ACC112 (cell line): ENCODE data around the gene CAMKMT.

Experiments
- H2AFZ ChIP-seq: fragments of 200-600 bp; sonication (generic); one replicate; pipeline ENCODE4 v1.6.0; 2017; ENCODE audit warnings: antibody characterized with exemption, low read length; ENCODE audit not compliant: unreplicated experiment
- H3K27ac ChIP-seq: fragments of 200-600 bp; sonication (generic); 2 replicates; pipeline ENCODE4 v1.5.1; 2014; ENCODE audit warnings: low read depth, mild to moderate bottlenecking, antibody characterized with exemption, low read length, moderate library complexity
- H3K27me3 ChIP-seq: fragments of 200-600 bp; sonication (generic); 2 replicates; pipeline ENCODE4 v1.6.1; 2014; ENCODE audit warnings: mild to moderate bottlenecking, antibody characterized with exemption, low read length, moderate library complexity, mixed read lengths; ENCODE audit not compliant: insufficient read depth
- H3K36me3 ChIP-seq: fragments of 200-600 bp; sonication (generic); 2 replicates; pipeline ENCODE4 v1.6.1; 2016; ENCODE audit warnings: mild to moderate bottlenecking, antibody characterized with exemption, low read length, moderate library complexity, mixed read lengths; ENCODE audit not compliant: insufficient read depth
- H3K4me1 ChIP-seq: fragments of 200-600 bp; sonication (generic); one replicate; pipeline ENCODE4 v1.6.1; 2016; ENCODE audit warnings: low read length, mixed read lengths; ENCODE audit not compliant: insufficient read depth, unreplicated experiment, control insufficient read depth
- H3K4me3 ChIP-seq: fragments of 200-600 bp; sonication (generic); 2 replicates; pipeline ENCODE4 v1.5.1; 2014; ENCODE audit warnings: mild to moderate bottlenecking, low read depth, low read length
- H3K79me2 ChIP-seq: fragments of 200-600 bp; sonication (generic); one replicate; pipeline ENCODE4 v1.6.0; 2016; ENCODE audit warnings: low read length; ENCODE audit not compliant: control insufficient read depth, unreplicated experiment, insufficient read depth

The CAMKMT gene

GRCh38 chr2:44529448-44529847 is 167.7 kb downstream of the CAMKMT start:
- Histone ChIP-seq H3K79me2 (no peaks in the 10 kb centered on the region), H3K4me1 (peaks cover 22% of the 10 kb centered on the region), H3K27me3 (no peaks in the 10 kb centered on the region), H2AFZ (peak overlapping the region; percentile 24), H3K36me3 (no peaks in the 10 kb centered on the region), H3K27ac (peak overlapping the region; percentile 50), H3K4me3 (no peak overlapping the region)

DNA sequence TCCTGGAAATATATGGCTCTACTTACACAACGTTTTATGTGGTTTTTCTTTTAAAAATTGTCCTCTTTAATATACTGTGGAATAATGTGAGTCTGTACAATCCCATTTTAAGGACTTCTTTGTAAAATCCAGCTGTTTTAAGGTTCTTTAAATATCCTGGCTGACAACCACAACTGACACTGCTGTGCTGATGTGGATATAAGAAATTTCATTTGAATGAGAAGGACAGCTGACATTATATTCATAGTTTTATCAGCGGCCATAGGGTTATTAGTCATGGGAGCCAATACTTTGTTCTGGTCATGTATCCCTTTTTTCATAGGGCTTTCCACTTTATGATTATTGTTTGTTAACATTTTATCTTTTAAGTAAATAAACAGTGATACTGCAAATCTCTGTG is 169.5 kb downstream of the CAMKMT start:
- Histone ChIP-seq H3K27ac (no peak overlapping the region), H2AFZ (no peak overlapping the region), H3K79me2 (no peaks in the 10 kb centered on the region), H3K36me3 (no peaks in the 10 kb centered on the region), H3K27me3 (no peaks in the 10 kb centered on the region), H3K4me1 (peaks cover 22% of the 10 kb centered on the region), H3K4me3 (no peak overlapping the region)

- Histone ChIP-seq H3K36me3 (no peaks in the 10 kb centered on the region), H2AFZ (no peak overlapping the region), H3K4me3 (no peak overlapping the region), H3K27ac (no peak overlapping the region), H3K27me3 (no peaks in the 10 kb centered on the region), H3K4me1 (peaks cover 22% of the 10 kb centered on the region), H3K79me2 (no peaks in the 10 kb centered on the region)
Measured at GRCh38 chr2:44532031-44532430, 170.3 kb downstream of the CAMKMT start.

- Histone ChIP-seq H3K4me1 (peaks cover 17% of the 10 kb centered on the region), H3K36me3 (no peaks in the 10 kb centered on the region), H3K27me3 (no peaks in the 10 kb centered on the region), H3K79me2 (no peaks in the 10 kb centered on the region), H2AFZ (no peak overlapping the region), H3K4me3 (no peak overlapping the region), H3K27ac (no peak overlapping the region)
Measured at GRCh38 chr2:44533508-44533907, 171.8 kb downstream of the CAMKMT start.

- Histone ChIP-seq H3K27me3 (no peaks in the 10 kb centered on the region), H3K79me2 (no peaks in the 10 kb centered on the region), H3K27ac (no peak overlapping the region), H2AFZ (no peak overlapping the region), H3K4me3 (no peak overlapping the region), H3K4me1 (peaks cover under 1% of the 10 kb centered on the region), H3K36me3 (no peaks in the 10 kb centered on the region)
Measured at GRCh38 chr2:44535376-44535775, 173.6 kb downstream of the CAMKMT start.

DNA sequence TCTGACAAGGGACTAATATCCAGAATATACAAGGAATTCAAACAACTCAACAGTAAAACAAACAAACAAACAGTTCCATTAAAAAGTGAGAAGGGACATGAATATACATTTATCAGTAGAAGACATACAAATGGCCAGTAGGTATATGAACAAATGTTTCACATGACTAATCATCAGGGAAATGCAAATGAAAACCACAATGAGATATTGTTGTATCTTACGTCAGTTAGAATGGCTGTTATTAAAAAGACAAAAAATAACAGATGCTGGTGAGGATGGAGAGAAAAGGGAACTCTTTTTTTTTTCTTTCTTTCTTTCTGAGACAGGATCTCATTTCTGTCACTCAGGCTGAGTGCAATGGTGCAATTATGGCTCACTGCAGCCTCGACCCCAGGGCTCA is 175.5 kb downstream of the CAMKMT start:
- Histone ChIP-seq H3K27me3 (no peaks in the 10 kb centered on the region), H2AFZ (no peak overlapping the region), H3K36me3 (no peaks in the 10 kb centered on the region), H3K27ac (no peak overlapping the region), H3K4me1 (no peaks in the 10 kb centered on the region), H3K4me3 (no peak overlapping the region), H3K79me2 (no peaks in the 10 kb centered on the region)

GRCh38 chr2:44542520-44542919 is 180.8 kb downstream of the CAMKMT start:
- no peaks in the 10 kb centered on the region for H3K27me3 ChIP-seq
- peaks cover 5% of the 10 kb centered on the region for H3K4me1 ChIP-seq
- H2AFZ ChIP-seq = no peak overlapping the region
- H3K27ac ChIP-seq = no peak overlapping the region
- H3K79me2 ChIP-seq = no peaks in the 10 kb centered on the region
- no peaks in the 10 kb centered on the region for H3K36me3 ChIP-seq
- no peak overlapping the region for H3K4me3 ChIP-seq

- Histone ChIP-seq H3K4me3 (no peak overlapping the region), H3K36me3 (no peaks in the 10 kb centered on the region), H3K4me1 (peaks cover 20% of the 10 kb centered on the region), H3K27me3 (no peaks in the 10 kb centered on the region), H3K79me2 (no peaks in the 10 kb centered on the region), H2AFZ (no peak overlapping the region), H3K27ac (no peak overlapping the region)
Measured at GRCh38 chr2:44543773-44544725, 182.3 kb downstream of the CAMKMT start.

- H3K36me3 ChIP-seq = no peaks in the 10 kb centered on the region
- H3K79me2 ChIP-seq = no peaks in the 10 kb centered on the region
- H3K27me3 ChIP-seq = no peaks in the 10 kb centered on the region
- H3K4me3 ChIP-seq = no peak overlapping the region
- H2AFZ ChIP-seq = no peak overlapping the region
- no peak overlapping the region for H3K27ac ChIP-seq
- peaks cover 28% of the 10 kb centered on the region for H3K4me1 ChIP-seq
Measured at GRCh38 chr2:44545005-44545404, 183.3 kb downstream of the CAMKMT start.

DNA sequence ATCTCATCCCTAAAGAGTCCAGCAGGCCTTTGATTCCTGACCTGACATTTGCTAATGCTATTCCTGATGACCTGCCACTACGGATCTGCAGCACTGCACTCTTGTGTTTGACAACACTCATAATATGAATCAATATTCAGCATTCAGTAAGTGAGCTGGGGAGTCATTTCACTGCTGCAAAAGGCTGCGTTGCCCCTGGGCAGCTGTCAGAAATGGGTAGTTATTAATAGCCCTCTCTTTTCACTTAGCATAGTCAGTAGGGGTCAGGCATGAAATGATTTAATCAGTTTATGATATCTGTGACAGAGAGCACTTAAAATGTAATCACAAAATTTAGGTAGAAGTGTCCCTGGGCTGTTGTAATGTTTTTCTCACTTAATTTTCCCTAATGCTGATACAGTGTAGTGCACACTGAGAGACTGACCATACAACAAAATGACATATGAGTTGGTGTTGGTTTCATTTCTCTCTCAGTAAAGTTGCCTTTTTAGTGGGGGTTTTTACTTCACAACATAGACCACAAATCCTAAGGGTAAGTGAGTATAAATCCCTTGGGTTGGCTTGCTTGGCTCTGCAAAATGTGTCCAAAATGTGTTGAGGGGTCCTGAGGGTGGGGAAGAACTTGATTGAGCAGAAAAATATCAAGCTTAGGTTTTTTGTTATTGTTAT is 184.8 kb downstream of the CAMKMT start:
- Histone ChIP-seq H3K27me3 (no peaks in the 10 kb centered on the region), H3K36me3 (no peaks in the 10 kb centered on the region), H3K27ac (no peak overlapping the region), H3K79me2 (no peaks in the 10 kb centered on the region), H3K4me1 (peaks cover 43% of the 10 kb centered on the region), H3K4me3 (no peak overlapping the region), H2AFZ (no peak overlapping the region)

- H3K27ac ChIP-seq = no peak overlapping the region
- H3K4me3 ChIP-seq = no peak overlapping the region
- H3K36me3 ChIP-seq = no peaks in the 10 kb centered on the region
- no peaks in the 10 kb centered on the region for H3K27me3 ChIP-seq
- peaks cover 46% of the 10 kb centered on the region for H3K4me1 ChIP-seq
- no peaks in the 10 kb centered on the region for H3K79me2 ChIP-seq
- H2AFZ ChIP-seq = no peak overlapping the region
Measured at GRCh38 chr2:44547718-44548117, 186.0 kb downstream of the CAMKMT start.
